Natural killer cell (primary cell): ENCODE data around the gene LRRTM1. TPM values are rescaled to one million over a fixed set of nuclear protein-coding genes. Genes with fewer than 3 reads are reported as not detected.

ENCODE experiments used
- ATAC-seq, 3 donors: fragments of 150-1000 bp in 2 of 3; fragments of 200-7000 bp in 1 of 3; cut with Tn5 transposase; 1 replicate in 1 of 3; 2 replicates in 2 of 3; pipeline ENCODE4 v1.10.0; 2021; ENCODE audit warnings: mild to moderate bottlenecking in 2 of 3, moderate library complexity in 2 of 3
- DNase-seq, 2 donors: peaks; one replicate each; pipeline versions ENCODE4 v3.0.0 to v3.0.0-alpha.2; 2013 to 2021; ENCODE audit warnings: mixed read lengths in 1 of 2
- H3K27ac ChIP-seq: one replicate; pipeline ENCODE4 v1.5.1; 2013; ENCODE audit warnings: mild to moderate bottlenecking, low read length
- H3K27me3 ChIP-seq: one replicate; pipeline ENCODE4 v1.6.1; 2013; ENCODE audit warnings: low read length; ENCODE audit not compliant: control insufficient read depth, insufficient read depth
- H3K36me3 ChIP-seq: one replicate; pipeline ENCODE4 v1.6.1; 2013; ENCODE audit warnings: low read length; ENCODE audit not compliant: control insufficient read depth, insufficient read depth
- H3K4me1 ChIP-seq: one replicate; pipeline ENCODE4 v1.6.1; 2013; ENCODE audit warnings: low read length; ENCODE audit not compliant: control insufficient read depth, insufficient read depth
- H3K4me3 ChIP-seq: one replicate; pipeline ENCODE4 v1.5.1; 2013; ENCODE audit warnings: low read length
- H3K9me3 ChIP-seq: one replicate; pipeline ENCODE4 v1.6.1; 2013; ENCODE audit warnings: low read length; ENCODE audit not compliant: control insufficient read depth, insufficient read depth
- H3K27ac Mint-ChIP-seq, 2 donors: one replicate each; pipeline ENCODE4 v1.8.0; 2022; ENCODE audit warnings: mild to moderate bottlenecking in 2 of 2, mixed read lengths in 2 of 2, moderate library complexity in 1 of 2
- H3K27me3 Mint-ChIP-seq, 2 donors: one replicate each; pipeline ENCODE4 v1.8.0; 2022; ENCODE audit warnings: low read depth in 2 of 2, mixed read lengths in 2 of 2
- H3K36me3 Mint-ChIP-seq: one replicate; pipeline ENCODE4 v1.8.0; 2022; ENCODE audit warnings: mixed read lengths
- H3K4me1 Mint-ChIP-seq, 2 donors: one replicate each; pipeline ENCODE4 v1.8.0; 2022; ENCODE audit warnings: mixed read lengths in 2 of 2
- H3K4me3 Mint-ChIP-seq: one replicate; pipeline ENCODE4 v1.8.0; 2022; ENCODE audit warnings: mild to moderate bottlenecking, moderate library complexity, mixed read lengths
- H3K9me3 Mint-ChIP-seq, 2 donors: one replicate each; pipeline ENCODE4 v1.8.0; 2022; ENCODE audit warnings: mixed read lengths in 2 of 2
- WGBS: methylation state at CpG from one replicate; pipeline ENCODE4 v1.1.7; 2013; ENCODE audit warnings: missing lambda C conversion rate; ENCODE audit not compliant: insufficient coverage; 5-methylcytosine and 5-hydroxymethylcytosine counted together
- intact Hi-C: fragments of 100-400 bp; cut with micrococcal nuclease; formaldehyde crosslinking; loops from one replicate; pipeline ENCODE4 v1.14.2; 2022
- total RNA-seq, 4 donors: library from RNA; stranded (reverse); fragments of 120-200 nt in 1 of 4; gene quantifications; one replicate each; pipeline versions ENCODE4 v1.2.3 to v1.2.4, GENCODE V29; 2013 to 2022
- TF ChIP-seq, protein P1 (sequence below): fragments of 200-600 bp; IDR thresholded peaks from one replicate; pipeline ENCODE4 v1.8.0; 2022; ENCODE audit warnings: antibody characterized with exemption

Gene LRRTM1
- total RNA-seq, 3 donors from 2014 or later (not counting 1 experiment from before 2014, with no cell fraction given): not detected

GRCh38 chr2:80348078-80348477, 43.5 kb upstream of the LRRTM1 start:
- Histone ChIP-seq H3K36me3 (no peaks in the 10 kb centered on the region), H3K27me3 (no peaks in the 10 kb centered on the region), H3K27ac (no peak overlapping the region), H3K4me1 (no peaks in the 10 kb centered on the region), H3K4me3 (no peak overlapping the region), H3K9me3 (no peaks in the 10 kb centered on the region)
- H3K4me3 Mint-ChIP-seq: no peak overlapping the region
- H3K9me3 Mint-ChIP-seq: peaks cover 18 to 30% of the 10 kb centered on the region in 2 donors
- intact Hi-C loops: no loop called here
- no peaks in the 10 kb centered on the region for H3K27me3 Mint-ChIP-seq
- 78% methylated on average over 1 of the region's 1 CpG for WGBS
- TF ChIP-seq, protein P1, sequence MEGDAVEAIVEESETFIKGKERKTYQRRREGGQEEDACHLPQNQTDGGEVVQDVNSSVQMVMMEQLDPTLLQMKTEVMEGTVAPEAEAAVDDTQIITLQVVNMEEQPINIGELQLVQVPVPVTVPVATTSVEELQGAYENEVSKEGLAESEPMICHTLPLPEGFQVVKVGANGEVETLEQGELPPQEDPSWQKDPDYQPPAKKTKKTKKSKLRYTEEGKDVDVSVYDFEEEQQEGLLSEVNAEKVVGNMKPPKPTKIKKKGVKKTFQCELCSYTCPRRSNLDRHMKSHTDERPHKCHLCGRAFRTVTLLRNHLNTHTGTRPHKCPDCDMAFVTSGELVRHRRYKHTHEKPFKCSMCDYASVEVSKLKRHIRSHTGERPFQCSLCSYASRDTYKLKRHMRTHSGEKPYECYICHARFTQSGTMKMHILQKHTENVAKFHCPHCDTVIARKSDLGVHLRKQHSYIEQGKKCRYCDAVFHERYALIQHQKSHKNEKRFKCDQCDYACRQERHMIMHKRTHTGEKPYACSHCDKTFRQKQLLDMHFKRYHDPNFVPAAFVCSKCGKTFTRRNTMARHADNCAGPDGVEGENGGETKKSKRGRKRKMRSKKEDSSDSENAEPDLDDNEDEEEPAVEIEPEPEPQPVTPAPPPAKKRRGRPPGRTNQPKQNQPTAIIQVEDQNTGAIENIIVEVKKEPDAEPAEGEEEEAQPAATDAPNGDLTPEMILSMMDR: no peak
- DNase-seq (no peak), ATAC-seq (no peak)
- no peak overlapping the region for H3K27ac Mint-ChIP-seq
- no peaks in the 10 kb centered on the region for H3K4me1 Mint-ChIP-seq
- no peaks in the 10 kb centered on the region for H3K36me3 Mint-ChIP-seq

GRCh38 chr2:80340022-80340421, 35.5 kb upstream of the LRRTM1 start:
- no peak for ATAC-seq
- intact Hi-C loops: no loop called here
- H3K27me3 Mint-ChIP-seq: no peaks in the 10 kb centered on the region
- H3K9me3 Mint-ChIP-seq: peaks cover 11 to 22% of the 10 kb centered on the region in 2 donors
- no peaks in the 10 kb centered on the region for H3K4me1 Mint-ChIP-seq
- Histone ChIP-seq H3K27me3 (no peaks in the 10 kb centered on the region), H3K27ac (no peak overlapping the region), H3K9me3 (no peaks in the 10 kb centered on the region), H3K36me3 (no peaks in the 10 kb centered on the region), H3K4me1 (no peaks in the 10 kb centered on the region), H3K4me3 (no peak overlapping the region)
- TF ChIP-seq, protein P1: no peak
- WGBS: 79% methylated on average over 3 of the region's 3 CpGs
- H3K36me3 Mint-ChIP-seq: no peaks in the 10 kb centered on the region
- no peak overlapping the region for H3K27ac Mint-ChIP-seq
- no peak overlapping the region for H3K4me3 Mint-ChIP-seq
- no peak for DNase-seq

DNA sequence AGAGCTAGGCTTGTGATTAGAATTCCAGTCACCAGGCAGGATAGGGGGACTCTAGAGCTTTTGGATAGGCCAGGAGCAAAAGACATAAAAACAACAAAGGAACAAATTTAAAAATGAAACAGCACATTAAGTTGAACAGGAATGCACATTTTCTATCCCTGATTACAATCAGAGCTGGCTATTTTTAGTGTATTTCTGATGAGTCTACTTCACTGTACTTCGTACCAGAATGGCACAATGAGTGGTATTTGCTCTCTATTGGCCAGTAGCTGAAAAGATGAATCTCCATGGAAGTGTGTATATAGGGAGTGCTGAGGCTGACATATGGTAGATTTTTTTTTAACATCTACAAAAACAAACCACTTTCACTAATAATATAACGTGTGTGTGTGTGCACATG, 34.2 kb upstream of the LRRTM1 start:
- Mint-ChIP-seq H3K36me3 (no peaks in the 10 kb centered on the region), H3K4me1 (no peaks in the 10 kb centered on the region), H3K27ac (no peak overlapping the region), H3K27me3 (no peaks in the 10 kb centered on the region), H3K9me3 (peaks cover 7 to 19% of the 10 kb centered on the region in 2 donors), H3K4me3 (no peak overlapping the region)
- Histone ChIP-seq H3K4me3 (no peak overlapping the region), H3K36me3 (no peaks in the 10 kb centered on the region), H3K4me1 (no peaks in the 10 kb centered on the region), H3K27ac (no peak overlapping the region), H3K27me3 (no peaks in the 10 kb centered on the region), H3K9me3 (no peaks in the 10 kb centered on the region)
- intact Hi-C loops: no loop called here
- TF ChIP-seq, protein P1: no peak
- ATAC-seq (no peak), DNase-seq (no peak)
- 57% methylated on average over 1 of the region's 2 CpGs for WGBS

- ATAC-seq: no peak
- 91% methylated on average over 1 of the region's 1 CpG for WGBS
- Mint-ChIP-seq H3K27me3 (no peaks in the 10 kb centered on the region), H3K36me3 (no peaks in the 10 kb centered on the region), H3K9me3 (peaks cover 9 to 16% of the 10 kb centered on the region in 2 donors), H3K4me1 (no peaks in the 10 kb centered on the region), H3K4me3 (no peak overlapping the region), H3K27ac (no peak overlapping the region)
- TF ChIP-seq, protein P1: no peak
- H3K4me3 ChIP-seq: no peak overlapping the region
- DNase-seq: no peak
- intact Hi-C loops: no loop called here
- no peak overlapping the region for H3K27ac ChIP-seq
- no peaks in the 10 kb centered on the region for H3K4me1 ChIP-seq
- H3K27me3 ChIP-seq: no peaks in the 10 kb centered on the region
- H3K36me3 ChIP-seq: no peaks in the 10 kb centered on the region
- H3K9me3 ChIP-seq: no peaks in the 10 kb centered on the region
Measured at GRCh38 chr2:80335411-80335810, 30.9 kb upstream of the LRRTM1 start.
